SH-SY5Y (cell line): ENCODE data around the gene C2CD3.

Source experiments
- GATA2 ChIP-seq: IDR thresholded peaks from 2 replicates; pipeline ENCODE4 v1.6.1; 2011; ENCODE audit warnings: mild to moderate bottlenecking, low read depth, low read length
- GATA3 ChIP-seq: IDR thresholded peaks from 2 replicates; pipeline ENCODE4 v1.6.1; 2011; ENCODE audit warnings: low read depth, mild to moderate bottlenecking, low read length, moderate library complexity

The C2CD3 gene

DNA sequence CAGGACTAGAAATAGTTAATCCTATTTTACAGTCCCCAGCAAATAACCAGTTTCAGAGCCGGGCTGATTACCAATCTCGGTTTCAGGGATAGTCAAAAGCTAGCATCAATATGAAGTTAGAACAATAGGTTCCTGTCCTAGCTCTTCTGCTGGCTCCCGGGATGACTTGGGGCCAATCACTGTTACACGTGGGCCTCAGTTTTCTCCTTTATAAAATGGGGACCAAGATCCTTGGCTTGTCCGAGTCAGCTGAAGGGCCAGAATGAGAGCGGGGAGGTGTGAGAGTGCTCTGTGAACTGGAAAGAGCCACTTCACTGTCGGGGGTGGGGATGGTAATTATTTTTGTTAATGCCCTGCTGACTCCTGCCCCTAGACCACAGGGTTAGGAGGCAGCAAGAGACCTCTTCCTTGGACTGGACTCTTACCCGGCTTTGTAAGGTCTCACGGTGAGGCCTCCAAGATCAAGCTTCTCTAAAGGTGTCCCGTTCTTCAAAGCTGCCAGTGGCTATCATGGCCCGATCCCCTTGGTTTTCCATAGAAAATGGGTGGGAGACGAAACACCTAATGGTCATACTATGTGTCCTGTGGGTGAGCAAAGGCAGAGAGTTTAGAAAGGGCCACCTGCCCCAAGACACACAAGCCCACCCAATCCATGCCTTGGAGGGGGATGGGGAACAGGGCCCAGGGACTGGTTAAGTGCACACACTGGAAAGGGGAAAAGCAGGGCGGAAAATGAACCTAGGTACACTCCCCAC, 189.6 kb downstream of the C2CD3 start:
- TF ChIP-seq GATA3 (no peak), GATA2 (no peak)

DNA sequence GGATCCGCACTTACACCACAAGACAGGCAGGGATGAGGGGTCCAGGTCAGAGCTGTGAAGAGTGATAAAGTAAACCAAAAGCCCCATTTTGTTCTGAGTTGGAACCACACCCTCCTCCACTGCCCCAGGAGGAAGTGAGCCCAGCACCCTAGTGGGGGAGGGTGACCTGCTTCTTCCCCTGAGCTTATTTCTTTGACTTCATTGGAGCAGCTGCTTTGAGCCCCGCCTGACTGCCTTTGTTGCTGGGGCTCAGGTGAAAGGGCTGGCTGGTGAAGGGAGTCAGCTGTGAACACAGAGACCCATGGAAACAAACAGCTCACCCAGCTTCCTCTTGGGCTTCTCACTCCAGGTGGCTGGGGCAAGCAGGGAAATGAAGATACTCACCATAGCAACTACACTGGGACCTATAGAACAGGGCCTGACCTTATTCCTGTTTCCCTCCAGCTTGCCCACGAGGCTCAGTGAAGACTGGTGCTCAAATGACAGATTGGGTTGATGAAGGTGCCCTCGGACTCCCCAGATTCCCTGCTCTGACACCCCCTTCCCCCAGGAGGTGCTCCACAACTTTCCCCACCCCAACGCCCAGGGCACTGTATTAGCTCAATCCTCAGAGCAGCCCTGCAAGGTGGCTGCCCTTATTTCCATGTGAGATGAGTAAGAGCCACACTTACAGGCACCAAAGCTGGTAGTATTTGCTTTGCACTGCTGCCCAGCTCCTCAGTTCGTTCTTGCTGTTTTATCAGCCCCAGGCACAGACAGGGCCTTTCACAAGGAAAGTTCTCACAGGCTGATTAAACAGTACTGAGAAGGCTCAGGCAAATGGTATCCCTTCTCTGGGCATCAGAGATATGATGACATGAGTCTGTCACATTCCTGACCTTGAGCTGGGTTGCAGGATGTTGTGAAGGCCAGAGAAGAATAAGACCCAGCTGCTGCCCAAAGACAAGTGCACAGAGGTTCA, 190.5 kb downstream of the C2CD3 start:
- no peak for TF ChIP-seq GATA3
- TF ChIP-seq GATA2 = no peak

DNA sequence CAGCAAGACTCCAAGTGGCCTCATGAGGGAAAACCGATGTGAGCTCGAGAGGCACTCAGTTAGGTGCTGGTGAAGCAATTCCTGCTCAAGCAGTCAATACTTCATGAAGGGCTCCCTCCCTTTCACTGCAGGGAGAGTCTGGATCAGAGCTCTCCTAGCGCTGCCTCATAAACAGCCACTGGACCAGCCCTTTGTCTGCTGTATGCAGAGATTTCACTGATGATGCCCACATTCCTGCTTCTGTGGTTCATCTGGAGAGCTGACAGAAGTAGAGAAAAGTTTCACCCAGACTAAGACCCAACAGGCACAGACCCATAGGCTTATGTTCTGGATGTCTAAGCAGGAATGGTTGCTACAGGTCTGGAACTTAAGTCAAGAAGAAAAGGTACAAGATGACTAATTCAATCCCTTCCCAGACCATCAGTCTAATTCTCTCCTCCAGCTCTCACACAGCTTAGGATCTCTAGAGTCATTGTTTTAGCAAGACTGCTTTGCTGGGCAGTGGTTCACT, 192.2 kb downstream of the C2CD3 start:
- TF ChIP-seq GATA3 (no peak), GATA2 (no peak)

DNA sequence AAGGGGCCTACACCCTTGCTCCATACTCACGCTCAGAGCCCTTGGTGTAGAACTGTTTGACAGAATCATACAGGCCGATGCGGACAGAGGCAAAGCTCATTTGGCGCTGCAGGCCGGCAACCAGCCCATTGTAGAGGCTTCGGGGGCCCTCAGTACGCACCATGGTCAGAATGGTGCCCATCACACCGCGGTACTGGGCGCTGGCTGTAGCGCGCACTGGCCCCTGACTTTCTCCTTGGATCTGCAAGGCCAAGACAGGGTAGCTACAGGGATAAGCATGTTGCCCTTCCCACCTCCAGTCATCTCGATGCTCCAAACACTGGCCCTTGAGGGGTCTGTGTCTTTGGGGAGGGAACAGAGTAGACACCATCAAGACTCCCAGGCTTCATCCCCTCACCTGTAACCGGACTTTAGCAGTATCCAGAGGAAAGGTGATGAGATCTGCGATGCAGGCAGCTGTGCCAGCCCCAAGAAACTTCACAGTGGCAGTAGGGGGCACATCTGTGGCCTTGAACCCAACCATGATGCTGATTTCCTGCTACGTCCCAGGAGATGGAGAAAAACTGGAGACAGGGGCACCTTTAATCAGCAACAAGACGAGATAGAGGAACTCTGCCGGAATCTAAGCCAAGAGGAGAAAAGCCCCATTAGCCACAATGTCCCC, 192.8 kb downstream of the C2CD3 start:
- TF ChIP-seq GATA3 (no peak), GATA2 (no peak)

DNA sequence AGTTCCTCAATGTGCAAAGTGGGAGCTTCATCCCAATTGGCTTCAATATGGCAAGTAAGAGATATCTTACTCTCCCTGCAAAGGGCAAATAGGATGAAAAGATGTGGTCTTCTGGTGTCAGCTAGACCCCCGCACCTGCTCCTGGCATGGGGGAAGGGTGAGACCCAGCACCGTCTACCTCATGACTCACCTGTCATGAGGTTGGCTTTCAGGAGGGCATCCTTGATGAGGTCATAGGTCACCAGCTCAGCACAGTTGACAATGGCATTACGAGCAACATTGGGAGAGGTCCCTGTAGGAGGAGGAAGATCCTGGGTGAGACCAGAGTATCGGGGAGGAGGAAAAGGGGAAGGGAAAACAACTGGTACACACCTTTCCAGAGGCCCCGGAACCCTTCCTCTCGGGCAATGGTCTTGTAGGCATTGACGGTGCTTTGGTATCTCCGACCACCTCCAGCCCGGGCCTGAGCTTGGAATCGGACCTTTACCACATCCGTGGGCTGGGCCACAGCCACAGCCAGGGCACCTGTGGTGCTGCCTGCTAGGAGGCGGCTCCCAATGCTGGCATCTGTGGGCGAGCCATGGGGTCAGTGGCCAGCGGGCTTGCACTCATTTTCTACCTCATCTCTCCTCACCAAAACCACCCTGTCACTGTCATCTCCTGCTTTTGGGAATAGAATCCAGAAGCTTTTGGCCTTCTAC, 194.2 kb downstream of the C2CD3 start:
- TF ChIP-seq GATA2 = no peak
- no peak for TF ChIP-seq GATA3

DNA sequence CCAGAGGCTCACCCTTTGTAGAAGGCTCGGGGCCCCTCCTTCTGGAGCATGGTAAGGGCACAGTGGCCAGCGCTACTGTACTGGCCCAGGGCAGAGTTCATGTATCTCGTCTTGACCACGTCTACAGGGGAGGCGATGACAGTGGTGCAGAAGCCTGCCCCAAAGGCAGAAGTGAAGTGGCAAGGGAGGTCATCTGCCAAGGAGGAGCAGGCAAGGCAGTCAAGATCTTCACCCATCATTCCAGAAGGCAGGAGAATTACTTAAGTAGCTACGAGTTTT, 195.4 kb downstream of the C2CD3 start:
- TF ChIP-seq GATA3 = no peak
- no peak for TF ChIP-seq GATA2

DNA sequence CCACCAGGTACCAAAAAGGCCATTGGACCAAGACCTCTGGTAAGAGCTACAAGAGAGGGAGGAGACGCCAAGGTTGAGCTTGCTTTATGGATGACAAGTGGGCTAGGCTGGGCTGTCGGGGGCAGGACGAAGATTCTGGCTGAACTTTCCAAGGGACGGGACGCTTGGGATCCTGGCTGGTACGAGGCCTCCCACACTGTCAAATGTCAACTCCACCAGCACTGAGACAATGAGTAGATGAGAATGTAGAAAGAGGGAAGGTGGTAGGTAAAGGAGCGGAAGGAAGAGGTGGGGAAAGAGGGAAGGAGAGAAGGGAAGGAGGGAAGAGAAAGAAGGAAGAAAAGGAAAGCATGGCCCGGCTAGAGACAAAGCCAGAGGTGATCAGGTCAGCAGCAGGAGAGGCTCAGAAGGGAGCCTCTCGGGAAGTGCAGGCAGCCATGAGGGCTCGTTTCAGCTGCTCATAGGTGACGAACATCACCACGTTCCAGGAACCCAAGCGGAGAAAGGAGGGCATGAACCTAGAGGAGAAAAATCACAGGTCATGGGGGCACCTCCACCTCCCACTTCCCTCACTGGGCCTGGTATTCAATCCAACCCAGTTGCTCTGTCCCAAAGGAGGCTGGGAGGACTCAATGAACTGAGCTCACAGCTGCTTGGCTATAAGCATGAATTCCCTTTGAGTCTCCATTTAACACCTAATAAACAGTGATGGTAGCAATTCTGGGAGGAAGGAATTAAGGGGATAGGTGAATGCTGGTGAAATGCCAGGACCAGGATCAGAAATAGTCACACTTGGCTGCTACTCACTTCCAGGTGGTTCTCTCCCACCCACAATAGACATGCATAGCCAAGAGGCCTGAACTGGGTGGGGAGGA, 196.0 kb downstream of the C2CD3 start:
- TF ChIP-seq GATA3 (no peak), GATA2 (no peak)

DNA sequence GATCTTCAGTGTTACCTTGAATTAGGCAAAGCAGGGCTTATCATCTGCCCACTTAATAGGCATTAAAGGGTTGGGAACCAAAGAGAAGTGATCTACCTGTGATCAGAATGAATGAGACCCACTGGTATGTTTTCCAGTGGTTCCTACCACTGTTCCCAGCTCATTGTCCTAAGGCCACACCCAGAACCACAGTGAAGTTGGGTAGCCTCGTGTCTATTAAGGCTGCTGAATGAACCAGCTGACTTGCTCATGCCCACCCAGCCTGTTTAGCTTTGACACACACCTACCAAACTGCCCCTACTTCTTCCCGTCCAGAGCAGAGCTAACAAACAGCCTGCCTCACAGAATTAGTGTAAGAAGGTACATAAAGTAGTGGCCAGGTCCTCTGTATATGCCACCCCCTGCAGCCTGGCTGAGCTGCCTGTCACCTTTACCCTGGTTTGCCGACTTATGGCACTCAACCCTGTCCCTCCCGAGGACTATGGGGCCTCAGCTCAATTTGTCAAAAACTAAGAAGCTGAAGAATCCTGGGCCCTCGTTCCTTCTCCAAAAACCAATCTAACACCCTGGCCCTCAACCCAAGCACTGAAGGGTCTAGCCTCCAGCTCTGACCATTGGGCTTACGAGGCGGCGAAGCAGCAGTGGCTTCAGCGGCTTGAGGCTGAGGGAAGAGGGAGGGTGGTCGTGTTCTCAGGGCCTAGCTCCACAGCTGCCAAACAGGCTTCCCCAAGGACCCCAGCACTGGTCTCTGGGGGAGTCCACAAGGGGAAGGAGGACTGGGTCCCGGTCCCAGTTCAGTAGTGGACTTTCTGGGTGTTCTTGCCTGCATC, 198.0 kb downstream of the C2CD3 start:
- TF ChIP-seq GATA2 = no peak
- no peak for TF ChIP-seq GATA3

DNA sequence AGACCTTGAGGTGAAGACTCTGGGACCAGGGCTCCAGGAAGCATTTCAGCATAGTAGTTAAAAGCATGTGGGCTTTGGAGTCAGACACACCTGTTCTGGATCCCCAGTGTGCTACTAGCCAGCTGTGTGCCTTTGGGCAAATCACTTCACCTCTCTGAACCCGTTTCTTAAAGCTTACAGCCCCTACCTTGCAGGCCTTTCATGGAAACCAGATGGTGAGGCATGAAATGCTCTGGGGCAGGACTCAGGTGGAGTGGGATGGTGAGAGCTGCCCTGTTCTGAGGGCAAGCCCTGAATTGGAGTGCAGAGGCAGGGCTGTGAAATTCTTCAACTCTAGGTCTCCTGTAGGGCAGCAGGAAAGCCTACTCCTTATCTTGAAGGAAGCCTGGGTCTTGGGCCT, 198.6 kb downstream of the C2CD3 start:
- no peak for TF ChIP-seq GATA2
- TF ChIP-seq GATA3 = no peak

DNA sequence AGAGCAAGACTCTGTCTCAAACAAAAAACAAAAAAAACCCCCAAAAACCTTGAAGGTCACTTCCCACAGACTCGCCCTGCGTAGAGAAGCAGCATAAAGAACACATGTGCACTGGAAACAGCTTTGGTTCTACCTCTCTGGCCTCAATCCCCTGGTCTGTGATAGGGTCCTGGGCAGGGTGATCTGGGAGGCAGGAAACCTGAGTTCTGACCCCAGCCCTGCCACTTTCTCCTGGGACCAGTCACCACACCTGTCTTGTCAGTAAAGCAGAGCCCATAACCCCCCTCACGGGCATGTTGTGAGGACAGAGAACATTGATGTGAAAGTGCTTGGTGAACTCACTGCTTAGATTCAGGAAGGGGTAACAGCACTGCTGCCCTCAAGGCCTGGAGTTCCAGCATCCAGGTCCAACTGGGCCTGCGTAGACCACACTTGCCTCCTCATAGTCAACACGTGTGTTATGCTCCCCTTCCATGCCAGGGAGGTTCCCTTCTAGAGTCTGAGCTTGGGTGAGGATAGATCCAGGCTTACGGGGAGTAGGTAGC, 199.6 kb downstream of the C2CD3 start:
- no peak for TF ChIP-seq GATA3
- no peak for TF ChIP-seq GATA2

DNA sequence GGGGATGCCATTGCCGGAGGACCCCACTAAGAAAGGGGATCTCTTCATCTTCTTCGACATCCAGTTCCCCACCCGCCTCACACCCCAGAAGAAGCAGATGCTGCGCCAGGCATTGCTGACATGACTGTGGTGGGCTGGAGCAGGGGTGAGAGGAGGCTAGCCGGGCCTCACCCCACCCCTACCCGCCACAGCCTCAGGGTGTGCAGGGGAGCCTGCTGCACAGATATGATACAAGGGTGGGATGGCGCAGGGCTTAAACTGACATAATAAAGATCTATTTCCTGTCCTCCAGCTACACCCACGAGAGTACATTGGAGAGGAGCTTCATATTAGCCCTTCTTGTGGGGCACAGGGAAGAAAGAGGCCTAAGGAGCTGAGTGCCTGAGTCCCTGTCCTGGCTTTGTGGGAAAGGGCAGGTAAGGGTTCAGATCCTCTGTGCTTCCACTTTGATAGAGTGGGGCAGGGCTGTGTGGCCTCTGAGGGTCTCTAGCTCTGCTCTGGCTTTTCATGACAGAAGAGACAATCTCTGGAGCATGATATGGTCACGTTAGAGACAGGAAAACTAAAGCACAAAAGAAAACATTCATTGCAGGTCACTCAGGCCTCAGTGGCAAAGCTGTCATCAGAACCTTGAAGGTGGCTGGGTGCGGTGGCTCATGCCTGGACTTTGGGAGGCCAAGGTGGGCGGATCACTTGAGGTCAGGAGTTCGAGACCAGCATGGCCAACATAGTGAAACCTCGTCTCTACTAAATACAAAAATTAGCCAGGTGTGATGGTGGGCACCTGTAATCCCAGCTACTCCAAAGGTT, 200.6 kb downstream of the C2CD3 start:
- TF ChIP-seq GATA2 = no peak
- no peak for TF ChIP-seq GATA3
